Ovary (tissue), 3 donors: ENCODE data around the gene MLX.

ENCODE experiments used
- EP300 ChIP-seq: sonication (generic); formaldehyde crosslinking; IDR thresholded peaks from one replicate; pipeline ENCODE4 v1.6.1; 2017; ENCODE audit warnings: antibody characterized with exemption
- POLR2A ChIP-seq: fragments of 450-650 bp; IDR thresholded peaks from one replicate; pipeline ENCODE4 v1.6.1; 2017; ENCODE audit warnings: antibody characterized with exemption, mild to moderate bottlenecking, moderate library complexity
- TF ChIP-seq, protein P1 (sequence below), 3 donors: fragments of 450-650 bp in 2 of 3; fragments of 200-600 bp in 1 of 3; IDR thresholded peaks; one replicate each; pipeline versions ENCODE4 v1.5.1 to v1.8.0; 2016 to 2022; ENCODE audit warnings: antibody characterized with exemption in 3 of 3, mild to moderate bottlenecking in 1 of 3
- donor health status: DM: no; HTN: no; CAD: no.

DNA sequence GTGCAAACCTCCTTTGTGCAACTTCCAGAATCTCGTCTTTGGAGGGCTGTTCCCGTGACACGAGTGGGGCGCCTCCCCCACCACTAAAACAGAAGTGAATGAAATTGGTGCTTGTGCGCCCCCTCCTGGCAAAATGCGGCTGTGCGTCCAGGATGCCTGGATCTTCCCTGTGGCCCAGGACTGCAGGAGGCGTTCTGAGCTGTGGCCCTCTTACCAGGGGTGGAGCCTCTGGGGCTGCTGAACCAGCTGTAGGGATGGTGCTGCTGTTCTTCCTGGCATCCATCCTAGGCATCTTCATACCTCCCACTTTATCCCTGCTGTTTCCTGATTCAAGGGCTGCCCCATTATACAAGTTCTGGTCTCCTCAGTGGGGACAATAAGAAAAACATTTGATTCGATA is 49.4 kb upstream of the MLX start:
- TF ChIP-seq POLR2A (no peak), EP300 (no peak)
- TF ChIP-seq, protein P1, sequence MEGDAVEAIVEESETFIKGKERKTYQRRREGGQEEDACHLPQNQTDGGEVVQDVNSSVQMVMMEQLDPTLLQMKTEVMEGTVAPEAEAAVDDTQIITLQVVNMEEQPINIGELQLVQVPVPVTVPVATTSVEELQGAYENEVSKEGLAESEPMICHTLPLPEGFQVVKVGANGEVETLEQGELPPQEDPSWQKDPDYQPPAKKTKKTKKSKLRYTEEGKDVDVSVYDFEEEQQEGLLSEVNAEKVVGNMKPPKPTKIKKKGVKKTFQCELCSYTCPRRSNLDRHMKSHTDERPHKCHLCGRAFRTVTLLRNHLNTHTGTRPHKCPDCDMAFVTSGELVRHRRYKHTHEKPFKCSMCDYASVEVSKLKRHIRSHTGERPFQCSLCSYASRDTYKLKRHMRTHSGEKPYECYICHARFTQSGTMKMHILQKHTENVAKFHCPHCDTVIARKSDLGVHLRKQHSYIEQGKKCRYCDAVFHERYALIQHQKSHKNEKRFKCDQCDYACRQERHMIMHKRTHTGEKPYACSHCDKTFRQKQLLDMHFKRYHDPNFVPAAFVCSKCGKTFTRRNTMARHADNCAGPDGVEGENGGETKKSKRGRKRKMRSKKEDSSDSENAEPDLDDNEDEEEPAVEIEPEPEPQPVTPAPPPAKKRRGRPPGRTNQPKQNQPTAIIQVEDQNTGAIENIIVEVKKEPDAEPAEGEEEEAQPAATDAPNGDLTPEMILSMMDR (IDR thresholded peaks at IDR 0.05) = peak; percentile 75 to 94 (median 92)
